CD8-positive, alpha-beta memory T cell (primary cell): ENCODE results near the gene NOC2L. TPM values are rescaled to one million over a fixed set of nuclear protein-coding genes. Genes with fewer than 3 reads are reported as not detected.

Source experiments
- CTCF ChIA-PET: fragments of 350-600 bp; sonication (Branson Sonifier 250); formaldehyde crosslinking; loops from one replicate; lab custom pipeline; 2021; ENCODE audit warnings: antibody characterized with exemption; lab: Charles Lee
- POLR2A ChIA-PET: fragments of 350-600 bp; sonication (Branson Sonifier 250); formaldehyde crosslinking; loops from one replicate; lab custom pipeline; 2021; ENCODE audit warnings: antibody characterized with exemption; lab: Charles Lee
- DNase-seq, 5 donors: peaks; one replicate each; pipeline versions ENCODE4 v3.0.0 to v3.0.0-alpha.2; 2020 to 2022; ENCODE audit warnings: mixed read lengths in 1 of 5
- H3K27ac ChIP-seq: one replicate; pipeline ENCODE4 v1.7.0; 2013; ENCODE audit warnings: low read depth, mild to moderate bottlenecking, low read length, moderate library complexity
- H3K27me3 ChIP-seq: 2 replicates; pipeline ENCODE4 v1.7.0; 2013; ENCODE audit warnings: low read length, mild to moderate bottlenecking; ENCODE audit not compliant: insufficient read depth, poor library complexity, severe bottlenecking
- H3K36me3 ChIP-seq: 2 replicates; pipeline ENCODE4 v1.7.0; 2013; ENCODE audit warnings: mild to moderate bottlenecking, low read length, moderate library complexity; ENCODE audit not compliant: insufficient read depth
- H3K4me1 ChIP-seq: 2 replicates; pipeline ENCODE4 v1.7.0; 2013; ENCODE audit warnings: mild to moderate bottlenecking, low read length, moderate library complexity; ENCODE audit not compliant: insufficient read depth
- H3K4me3 ChIP-seq: 2 replicates; pipeline ENCODE4 v1.7.0; 2013; ENCODE audit warnings: mild to moderate bottlenecking, low read length
- H3K9me3 ChIP-seq: 2 replicates; pipeline ENCODE4 v1.7.0; 2013; ENCODE audit warnings: mild to moderate bottlenecking, low read length
- H3K27ac Mint-ChIP-seq, 8 donors: one replicate each; pipeline ENCODE4 v1.8.0; 2020 to 2021; ENCODE audit warnings: mixed read lengths in 8 of 8, mild to moderate bottlenecking in 6 of 8, inconsistent platforms in 3 of 8, moderate library complexity in 3 of 8
- H3K27me3 Mint-ChIP-seq, 2 donors: one replicate each; pipeline ENCODE4 v1.8.0; 2020 to 2021; ENCODE audit warnings: mixed read lengths in 2 of 2, mild to moderate bottlenecking in 1 of 2, moderate library complexity in 1 of 2
- H3K36me3 Mint-ChIP-seq, 3 donors: one replicate each; pipeline ENCODE4 v1.8.0; 2020 to 2021; ENCODE audit warnings: mixed read lengths in 3 of 3, inconsistent platforms in 1 of 3, mild to moderate bottlenecking in 1 of 3
- H3K4me1 Mint-ChIP-seq, 3 donors: one replicate each; pipeline ENCODE4 v1.8.0; 2020 to 2021; ENCODE audit warnings: mixed read lengths in 3 of 3, inconsistent platforms in 1 of 3, mild to moderate bottlenecking in 1 of 3
- H3K4me3 Mint-ChIP-seq, 7 donors: one replicate each; pipeline ENCODE4 v1.8.0; 2020 to 2021; ENCODE audit warnings: mixed read lengths in 7 of 7, mild to moderate bottlenecking in 6 of 7, moderate library complexity in 4 of 7, inconsistent platforms in 2 of 7
- H3K9me3 Mint-ChIP-seq, 5 donors: one replicate each; pipeline ENCODE4 v1.8.0; 2020 to 2022; ENCODE audit warnings: mixed read lengths in 5 of 5, mild to moderate bottlenecking in 3 of 5, moderate library complexity in 2 of 5, inconsistent platforms in 1 of 5
- polyA plus RNA-seq: library from polyadenylated mRNA; unstranded; fragments of 300-500 nt; fragmentation: Illumina TruSeq; gene quantifications from one replicate; pipeline ENCODE4 v1.2.3, GENCODE V29; 2021
- total RNA-seq, 2 experiments: library from RNA; stranded (reverse); gene quantifications; one replicate each; pipeline ENCODE4 v1.2.3, GENCODE V29; 2021

Gene NOC2L
- total and polyA plus RNA-seq, 3 experiments from 2014 or later, result 72.3 to 187 (median 175) TPM

- Histone ChIP-seq H3K27ac (no peak overlapping the region), H3K36me3 (no peaks in the 10 kb centered on the region), H3K27me3 (peaks cover 16% of the 10 kb centered on the region), H3K4me3 (no peak overlapping the region), H3K4me1 (peaks cover 5% of the 10 kb centered on the region), H3K9me3 (no peaks in the 10 kb centered on the region)
- no peak overlapping the region for H3K4me3 Mint-ChIP-seq
- peaks cover 10 to 37% of the 10 kb centered on the region in 2 donors for H3K27me3 Mint-ChIP-seq
- no peak for DNase-seq
- H3K36me3 Mint-ChIP-seq, result no peaks in the 10 kb centered on the region
- no peak overlapping the region for H3K27ac Mint-ChIP-seq
- CTCF ChIA-PET, result interaction anchor here (1.8 kb wide), 1 partner anchor 8 kb away, joined by 6 read pairs; no protein-coding TSS in a partner anchor
- no peaks in the 10 kb centered on the region for H3K9me3 Mint-ChIP-seq
- POLR2A ChIA-PET, result no interaction called here
- H3K4me1 Mint-ChIP-seq, result peaks cover 5 to 12% (median 6%) of the 10 kb centered on the region in 3 donors
These were observed 29.1 kb downstream of the NOC2L start for GRCh38 chr1:929712-930632.

GRCh38 chr1:928825-929661 is 30.0 kb downstream of the NOC2L start:
- H3K4me3 Mint-ChIP-seq, result no peak overlapping the region
- H3K27me3 Mint-ChIP-seq, result peaks cover 8 to 34% of the 10 kb centered on the region in 2 donors
- ChIA-PET POLR2A (no interaction called here), CTCF (interaction anchor here (1.8 kb wide), 1 partner anchor 9 kb away, joined by 6 read pairs; no protein-coding TSS in a partner anchor)
- H3K36me3 ChIP-seq, result no peaks in the 10 kb centered on the region
- no peak overlapping the region for H3K27ac ChIP-seq
- no peak for DNase-seq
- H3K27ac Mint-ChIP-seq, result no peak overlapping the region
- no peaks in the 10 kb centered on the region for H3K36me3 Mint-ChIP-seq
- no peaks in the 10 kb centered on the region for H3K9me3 Mint-ChIP-seq
- H3K4me1 Mint-ChIP-seq, result peaks cover 5 to 12% (median 6%) of the 10 kb centered on the region in 3 donors
- H3K27me3 ChIP-seq, result peaks cover 16% of the 10 kb centered on the region
- peaks cover 5% of the 10 kb centered on the region for H3K4me1 ChIP-seq
- H3K4me3 ChIP-seq, result no peak overlapping the region
- H3K9me3 ChIP-seq, result no peaks in the 10 kb centered on the region

GRCh38 chr1:927748-928147 is 31.3 kb downstream of the NOC2L start:
- Histone ChIP-seq H3K27ac (no peak overlapping the region), H3K4me1 (peaks cover 13% of the 10 kb centered on the region), H3K27me3 (peaks cover 23% of the 10 kb centered on the region), H3K9me3 (no peaks in the 10 kb centered on the region), H3K36me3 (no peaks in the 10 kb centered on the region), H3K4me3 (no peak overlapping the region)
- Mint-ChIP-seq H3K27me3 (peaks cover 13 to 42% of the 10 kb centered on the region in 2 donors), H3K27ac (no peak overlapping the region), H3K4me3 (peak overlapping the region in 1 of 7 donors; percentile 15), H3K36me3 (no peaks in the 10 kb centered on the region), H3K4me1 (peaks cover 10 to 19% (median 10%) of the 10 kb centered on the region in 3 donors), H3K9me3 (no peaks in the 10 kb centered on the region)
- ChIA-PET POLR2A (no interaction called here), CTCF (no interaction called here)
- no peak for DNase-seq

- no peaks in the 10 kb centered on the region for H3K9me3 Mint-ChIP-seq
- DNase-seq, result no peak
- H3K4me1 Mint-ChIP-seq, result peaks cover 10 to 21% (median 10%) of the 10 kb centered on the region in 3 donors
- H3K27ac Mint-ChIP-seq, result no peak overlapping the region
- no peaks in the 10 kb centered on the region for H3K36me3 ChIP-seq
- H3K4me3 Mint-ChIP-seq, result peak overlapping the region in 1 of 7 donors; percentile 15
- POLR2A ChIA-PET, result interaction anchor here (1.4 kb wide), 1 partner anchor 13 kb away, joined by 3 read pairs; no protein-coding TSS in a partner anchor
- H3K4me1 ChIP-seq, result peaks cover 15% of the 10 kb centered on the region
- no peak overlapping the region for H3K27ac ChIP-seq
- no peaks in the 10 kb centered on the region for H3K9me3 ChIP-seq
- H3K27me3 ChIP-seq, result peaks cover 28% of the 10 kb centered on the region
- H3K36me3 Mint-ChIP-seq, result no peaks in the 10 kb centered on the region
- H3K27me3 Mint-ChIP-seq, result peaks cover 13 to 47% of the 10 kb centered on the region in 2 donors
- no peak overlapping the region for H3K4me3 ChIP-seq
- CTCF ChIA-PET, result no interaction called here
These were observed 31.8 kb downstream of the NOC2L start for GRCh38 chr1:927234-927633.

- CTCF ChIA-PET, result interaction anchor here (1.0 to 1.2 kb wide), 2 partner anchors 13 to 17 kb away, joined by 3 read pairs; no protein-coding TSS in a partner anchor
- peak overlapping the region; percentile 42 to 76 (median 61) for H3K4me3 Mint-ChIP-seq
- H3K9me3 Mint-ChIP-seq, result no peaks in the 10 kb centered on the region
These were observed 33.3 kb downstream of the NOC2L start for GRCh38 chr1:925561-926421.

GRCh38 chr1:924656-925560 is 34.1 kb downstream of the NOC2L start:
- H3K27ac ChIP-seq, result no peak overlapping the region
- H3K36me3 ChIP-seq, result no peaks in the 10 kb centered on the region
- ChIA-PET POLR2A (no interaction called here), CTCF (no interaction called here)
- Mint-ChIP-seq H3K36me3 (no peaks in the 10 kb centered on the region), H3K9me3 (no peaks in the 10 kb centered on the region), H3K4me3 (peak overlapping the region in 5 of 7 donors; percentile 12 to 59 (median 48)), H3K27me3 (peaks cover 16 to 54% of the 10 kb centered on the region in 2 donors), H3K4me1 (peaks cover 13 to 30% (median 16%) of the 10 kb centered on the region in 3 donors), H3K27ac (no peak overlapping the region)
- no peak for DNase-seq
- H3K27me3 ChIP-seq, result peaks cover 47% of the 10 kb centered on the region
- peaks cover 30% of the 10 kb centered on the region for H3K4me1 ChIP-seq
- no peak overlapping the region for H3K4me3 ChIP-seq
- no peaks in the 10 kb centered on the region for H3K9me3 ChIP-seq

More at GRCh38 chr1:925561-926421, 33.3 kb downstream of the NOC2L start:
- no peaks in the 10 kb centered on the region for H3K9me3 ChIP-seq
- H3K27ac ChIP-seq, result no peak overlapping the region
- POLR2A ChIA-PET, result interaction anchor here (1.4 kb wide), 1 partner anchor 15 kb away, joined by 3 read pairs; no protein-coding TSS in a partner anchor
- H3K27me3 ChIP-seq, result peaks cover 38% of the 10 kb centered on the region
- peaks cover 10 to 25% (median 11%) of the 10 kb centered on the region in 3 donors for H3K4me1 Mint-ChIP-seq
- H3K27me3 Mint-ChIP-seq, result peaks cover 16 to 50% of the 10 kb centered on the region in 2 donors
- H3K36me3 ChIP-seq, result no peaks in the 10 kb centered on the region
- DNase-seq, result no peak
- no peak overlapping the region for H3K27ac Mint-ChIP-seq
- peaks cover 22% of the 10 kb centered on the region for H3K4me1 ChIP-seq
- H3K36me3 Mint-ChIP-seq, result no peaks in the 10 kb centered on the region
- no peak overlapping the region for H3K4me3 ChIP-seq
